NCI-H146 treated with DMSO at 0.1 percent for 48 hours (cell line): ENCODE data around the gene ANKRD55.

Experiments used
- DNase-seq: peaks from one replicate; lab custom pipeline; 2025; ENCODE audit not compliant: unreplicated experiment; lab: John Stamatoyannopoulos, UW

Gene ANKRD55

GRCh38 chr5:56053363-56053762 is 179.8 kb downstream of the ANKRD55 start:
- no peak for DNase-seq

GRCh38 chr5:56052735-56053134 is 180.4 kb downstream of the ANKRD55 start:
- no peak for DNase-seq

- DNase-seq, result no peak
Measured at GRCh38 chr5:56050551-56051255, 182.4 kb downstream of the ANKRD55 start.
